ENCODE results near the gene DCDC1. TPM values are rescaled to one million over a fixed set of nuclear protein-coding genes. Genes with fewer than 3 reads are reported as not detected.

The DCDC1 gene
- total RNA-seq, 2 experiments from 2014 or later: 0.13 TPM; not detected in 1

DNA sequence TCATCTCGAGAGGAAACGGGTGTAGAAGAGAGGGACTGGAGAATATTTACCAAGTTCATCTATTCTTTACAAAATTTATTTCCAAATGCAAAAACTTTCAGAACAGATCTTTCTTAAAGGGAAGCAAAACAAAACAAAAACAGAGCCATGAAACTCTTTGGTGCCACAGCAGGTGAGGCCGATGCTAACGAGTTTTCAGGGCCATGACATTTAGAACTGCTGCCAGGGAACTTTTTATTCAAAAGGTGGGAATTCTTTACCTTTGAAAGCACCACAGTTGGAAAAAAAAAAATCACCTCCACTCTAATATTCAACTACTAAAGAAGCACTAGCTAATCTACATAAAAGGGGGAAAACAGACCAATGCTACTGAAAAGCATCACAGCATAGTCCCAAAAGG is 230.1 kb downstream of the DCDC1 start:
- Histone ChIP-seq H3K36me3 (ENCODE audit: insufficient read depth, low read length) (no peaks in the 10 kb centered on the region), H3K79me2 (ENCODE audit: insufficient read depth, low read depth, low read length) (no peaks in the 10 kb centered on the region), H3K9me3 (ENCODE audit: low read length) (no peaks in the 10 kb centered on the region), H3K4me1 (ENCODE audit: insufficient read depth, low read length, poor library complexity, severe bottlenecking) (no peaks in the 10 kb centered on the region), H4K20me1 (ENCODE audit: insufficient read depth, low read length) (no peaks in the 10 kb centered on the region), H3K27ac (ENCODE audit: low read depth, low read length, poor library complexity, severe bottlenecking) (no peak overlapping the region), H2AFZ (ENCODE audit: low read length) (no peak overlapping the region), H3K4me2 (ENCODE audit: low read length) (no peak overlapping the region), H3K4me3 (ENCODE audit: low read depth, low read length, poor library complexity, severe bottlenecking) (no peak overlapping the region), H3K9me2 (ENCODE audit: insufficient read depth, low read length) (no peaks in the 10 kb centered on the region)
- no peak for DNase-seq (ENCODE audit: low spot score)
- ChIA-PET CTCF (ENCODE audit: unreplicated experiment) (no interaction called here), POLR2A (no interaction called here)
- BruUV-seq (replicated peaks): no TSS peak
- TF ChIP-seq, protein P1, sequence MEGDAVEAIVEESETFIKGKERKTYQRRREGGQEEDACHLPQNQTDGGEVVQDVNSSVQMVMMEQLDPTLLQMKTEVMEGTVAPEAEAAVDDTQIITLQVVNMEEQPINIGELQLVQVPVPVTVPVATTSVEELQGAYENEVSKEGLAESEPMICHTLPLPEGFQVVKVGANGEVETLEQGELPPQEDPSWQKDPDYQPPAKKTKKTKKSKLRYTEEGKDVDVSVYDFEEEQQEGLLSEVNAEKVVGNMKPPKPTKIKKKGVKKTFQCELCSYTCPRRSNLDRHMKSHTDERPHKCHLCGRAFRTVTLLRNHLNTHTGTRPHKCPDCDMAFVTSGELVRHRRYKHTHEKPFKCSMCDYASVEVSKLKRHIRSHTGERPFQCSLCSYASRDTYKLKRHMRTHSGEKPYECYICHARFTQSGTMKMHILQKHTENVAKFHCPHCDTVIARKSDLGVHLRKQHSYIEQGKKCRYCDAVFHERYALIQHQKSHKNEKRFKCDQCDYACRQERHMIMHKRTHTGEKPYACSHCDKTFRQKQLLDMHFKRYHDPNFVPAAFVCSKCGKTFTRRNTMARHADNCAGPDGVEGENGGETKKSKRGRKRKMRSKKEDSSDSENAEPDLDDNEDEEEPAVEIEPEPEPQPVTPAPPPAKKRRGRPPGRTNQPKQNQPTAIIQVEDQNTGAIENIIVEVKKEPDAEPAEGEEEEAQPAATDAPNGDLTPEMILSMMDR (conservative IDR thresholded peaks at IDR 0.05; ENCODE audit: low read length): no peak
- no peak for TF ChIP-seq EZH2phosphoT487 (IDR thresholded peaks at IDR 0.05; ENCODE audit: borderline replicate concordance, low read depth, low read length)
- intact Hi-C loops (cut with micrococcal nuclease; ENCODE audit: unreplicated experiment): no loop called here

DNA sequence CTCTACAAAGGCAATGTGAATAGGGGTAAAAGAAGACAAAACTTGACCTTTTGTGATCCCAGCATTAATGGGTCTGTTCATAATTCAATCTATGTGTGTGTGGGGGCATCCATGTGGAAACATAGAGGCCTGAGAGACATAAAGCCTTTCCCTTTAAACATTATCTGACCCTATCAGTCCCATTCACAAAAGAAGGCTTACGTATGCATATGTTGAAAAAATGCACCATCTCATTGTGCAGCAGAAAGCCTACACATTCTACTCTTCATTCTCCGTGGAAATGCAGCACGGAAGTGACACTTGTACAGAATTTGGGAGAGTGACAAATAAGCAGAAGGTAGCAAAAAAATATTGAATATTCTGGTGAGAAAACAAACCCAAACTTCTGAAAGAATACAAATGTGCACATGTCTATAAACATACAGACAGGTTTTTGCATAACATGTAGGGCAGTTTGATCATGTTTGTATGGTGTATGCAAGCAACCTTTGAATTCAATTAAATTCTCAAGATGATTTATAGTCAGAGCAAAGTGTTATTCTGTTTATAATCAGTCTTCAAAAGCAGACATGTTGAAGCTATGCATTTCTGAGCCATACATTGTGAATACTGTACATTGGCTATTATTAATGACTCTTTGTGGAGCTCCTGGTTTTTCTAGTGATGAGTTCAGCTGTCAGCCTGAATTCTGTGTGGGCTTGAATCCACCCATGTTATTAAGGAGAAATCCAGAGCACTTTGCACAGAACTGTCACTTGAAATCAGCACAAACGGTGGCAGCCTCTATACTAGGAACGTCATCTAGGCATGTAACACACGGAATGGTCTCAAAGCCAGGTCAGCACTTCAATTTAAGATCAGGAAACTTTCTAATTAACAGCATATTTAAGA is 236.8 kb downstream of the DCDC1 start:
- Histone ChIP-seq H4K20me1 (ENCODE audit: insufficient read depth, low read length) (no peaks in the 10 kb centered on the region), H3K4me3 (ENCODE audit: low read depth, low read length, poor library complexity, severe bottlenecking) (no peak overlapping the region), H3K9me3 (ENCODE audit: low read length) (no peaks in the 10 kb centered on the region), H3K4me2 (ENCODE audit: low read length) (no peak overlapping the region), H3K27ac (ENCODE audit: low read depth, low read length, poor library complexity, severe bottlenecking) (no peak overlapping the region), H2AFZ (ENCODE audit: low read length) (no peak overlapping the region), H3K9me2 (ENCODE audit: insufficient read depth, low read length) (no peaks in the 10 kb centered on the region; the same call in 1 of the 2 replicates), H3K79me2 (ENCODE audit: insufficient read depth, low read depth, low read length) (no peaks in the 10 kb centered on the region), H3K4me1 (ENCODE audit: insufficient read depth, low read length, poor library complexity, severe bottlenecking) (no peaks in the 10 kb centered on the region), H3K36me3 (ENCODE audit: insufficient read depth, low read length) (no peaks in the 10 kb centered on the region)
- intact Hi-C loops (cut with micrococcal nuclease; ENCODE audit: unreplicated experiment): no loop called here
- ChIA-PET POLR2A (no interaction called here), CTCF (ENCODE audit: unreplicated experiment) (no interaction called here)
- BruUV-seq (replicated peaks): no TSS peak
- TF ChIP-seq, protein P1 (conservative IDR thresholded peaks at IDR 0.05; ENCODE audit: low read length): no peak
- TF ChIP-seq EZH2phosphoT487 (IDR thresholded peaks at IDR 0.05; ENCODE audit: borderline replicate concordance, low read depth, low read length): no peak
- DNase-seq (ENCODE audit: low spot score): no peak

DNA sequence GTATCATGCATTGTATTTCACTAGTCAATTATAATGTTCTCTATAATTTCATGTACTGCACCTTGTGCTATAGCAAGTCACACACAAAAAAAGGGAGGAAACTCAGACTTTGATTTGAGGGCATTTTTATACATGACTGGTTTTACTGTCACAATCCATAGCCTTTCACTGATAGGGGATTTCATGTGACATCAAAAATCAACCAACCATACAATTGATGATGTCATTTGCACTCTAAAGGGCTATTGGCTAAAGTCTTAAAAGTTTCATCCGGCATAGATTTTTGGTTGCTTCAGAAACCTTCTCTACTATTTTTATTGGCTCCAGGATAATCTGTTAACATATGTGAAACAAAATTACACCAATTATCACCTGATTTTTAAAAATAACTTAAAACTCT is 237.8 kb downstream of the DCDC1 start:
- no peak for TF ChIP-seq EZH2phosphoT487 (IDR thresholded peaks at IDR 0.05; ENCODE audit: borderline replicate concordance, low read depth, low read length)
- TF ChIP-seq, protein P1 (conservative IDR thresholded peaks at IDR 0.05; ENCODE audit: low read length): no peak
- ChIA-PET POLR2A (no interaction called here), CTCF (ENCODE audit: unreplicated experiment) (no interaction called here)
- Histone ChIP-seq H3K4me3 (ENCODE audit: low read depth, low read length, poor library complexity, severe bottlenecking) (no peak overlapping the region), H3K36me3 (ENCODE audit: insufficient read depth, low read length) (no peaks in the 10 kb centered on the region), H3K9me3 (ENCODE audit: low read length) (no peaks in the 10 kb centered on the region), H3K79me2 (ENCODE audit: insufficient read depth, low read depth, low read length) (no peaks in the 10 kb centered on the region), H3K4me1 (ENCODE audit: insufficient read depth, low read length, poor library complexity, severe bottlenecking) (no peaks in the 10 kb centered on the region), H4K20me1 (ENCODE audit: insufficient read depth, low read length) (no peaks in the 10 kb centered on the region), H2AFZ (ENCODE audit: low read length) (no peak overlapping the region), H3K4me2 (ENCODE audit: low read length) (no peak overlapping the region), H3K9me2 (ENCODE audit: insufficient read depth, low read length) (no peaks in the 10 kb centered on the region; the same call in 1 of the 2 replicates), H3K27ac (ENCODE audit: low read depth, low read length, poor library complexity, severe bottlenecking) (no peak overlapping the region)
- DNase-seq (ENCODE audit: low spot score): no peak
- intact Hi-C loops (cut with micrococcal nuclease; ENCODE audit: unreplicated experiment): no loop called here
- no TSS peak for BruUV-seq (replicated peaks)
